Activated T-helper 1 cell treated with anti-CD3 and anti-CD28 coated beads, Interleukin-2, amount 50 U/mL, for 16 hours (primary cell): ENCODE results near the gene ZNF705A.
A peak's percentile ranks its signal among the peaks of the same experiment; 100 is the strongest.
"Not testable (repeated sequence)": the region's sequence is repeated elsewhere in the genome, so short reads cannot be mapped to it uniquely, and the experiment has no call there.

Experiments
- DNase-seq, 2 donors: peaks; one replicate each; pipeline ENCODE4 v3.0.0-alpha.2; 2020; ENCODE audit warnings: low read depth in 1 of 2, low spot score in 1 of 2

ZNF705A gene

DNA sequence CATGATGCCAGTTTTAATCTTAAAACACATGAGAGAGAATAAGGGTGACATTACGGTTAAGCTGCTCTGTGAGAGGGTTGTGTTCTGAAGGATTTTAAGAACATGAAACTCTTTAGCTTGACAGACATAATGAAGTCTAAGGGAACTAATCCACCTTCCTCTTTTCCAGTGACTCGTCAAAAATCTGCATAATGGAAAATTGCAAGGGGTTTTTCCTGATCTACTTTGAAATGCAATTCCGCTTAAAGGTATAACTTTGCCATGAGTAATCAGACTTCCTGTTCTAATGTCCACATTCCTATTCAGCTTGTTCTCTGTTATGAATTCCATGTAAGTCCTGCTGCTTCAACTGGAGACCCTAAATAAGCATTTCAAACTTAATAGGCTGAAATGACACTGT is at the start of gene ZNF705A:
Gene ZNF705A (plus strand): TSS at position 171 of the 400 bp plus-strand sequence. CDS start 15,611 bp downstream, outside the sequence.
- no peak for DNase-seq

DNA sequence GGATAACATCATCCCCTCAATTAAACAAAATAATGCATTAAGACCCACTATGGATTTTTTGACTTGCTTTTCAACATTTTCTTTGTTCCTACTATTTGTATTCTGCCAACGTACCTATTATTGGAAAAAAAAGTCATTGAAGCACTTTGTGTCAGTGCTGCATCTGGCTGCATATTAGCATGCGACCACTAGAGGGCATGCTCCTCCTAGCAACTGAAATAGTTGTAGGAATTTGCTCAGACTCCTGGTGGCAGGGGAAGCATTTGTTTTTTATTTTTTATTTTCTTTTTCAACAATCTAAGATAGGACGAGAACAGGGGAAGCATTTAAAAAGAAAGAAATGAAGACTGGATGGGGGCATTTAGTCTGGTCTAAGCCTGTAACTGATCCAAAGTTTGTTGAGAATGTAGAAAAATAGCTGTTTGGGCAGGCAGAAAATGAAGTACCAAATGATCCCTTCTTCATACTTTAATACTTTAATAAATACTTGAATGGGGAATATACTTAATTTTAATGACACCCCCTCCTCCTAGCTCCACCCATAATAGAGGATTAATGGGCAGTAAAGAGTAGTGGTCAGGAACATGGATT is 47.9 kb upstream of the ZNF705A start:
- DNase-seq: peak; percentile 51 to 57

DNA sequence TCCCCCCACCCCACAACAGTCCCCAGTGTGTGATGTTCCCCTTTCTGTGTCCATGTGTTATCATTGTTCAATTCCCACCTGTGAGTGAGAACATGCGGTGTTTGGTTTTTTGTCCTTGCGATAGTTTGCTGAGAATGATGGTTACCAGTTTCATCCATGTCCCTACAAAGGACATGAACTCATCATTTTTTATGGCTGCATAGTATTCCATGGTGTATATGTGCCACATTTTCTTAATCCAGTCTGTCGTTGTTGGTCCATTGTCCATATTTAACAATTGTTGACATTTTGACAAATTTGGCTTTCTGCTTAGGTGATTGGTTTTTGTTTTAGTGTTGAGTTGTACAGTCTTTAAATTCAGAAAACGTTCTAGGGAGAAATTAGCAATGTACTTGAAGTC is 43.7 kb upstream of the ZNF705A start:
- not testable (repeated sequence) for DNase-seq

DNA sequence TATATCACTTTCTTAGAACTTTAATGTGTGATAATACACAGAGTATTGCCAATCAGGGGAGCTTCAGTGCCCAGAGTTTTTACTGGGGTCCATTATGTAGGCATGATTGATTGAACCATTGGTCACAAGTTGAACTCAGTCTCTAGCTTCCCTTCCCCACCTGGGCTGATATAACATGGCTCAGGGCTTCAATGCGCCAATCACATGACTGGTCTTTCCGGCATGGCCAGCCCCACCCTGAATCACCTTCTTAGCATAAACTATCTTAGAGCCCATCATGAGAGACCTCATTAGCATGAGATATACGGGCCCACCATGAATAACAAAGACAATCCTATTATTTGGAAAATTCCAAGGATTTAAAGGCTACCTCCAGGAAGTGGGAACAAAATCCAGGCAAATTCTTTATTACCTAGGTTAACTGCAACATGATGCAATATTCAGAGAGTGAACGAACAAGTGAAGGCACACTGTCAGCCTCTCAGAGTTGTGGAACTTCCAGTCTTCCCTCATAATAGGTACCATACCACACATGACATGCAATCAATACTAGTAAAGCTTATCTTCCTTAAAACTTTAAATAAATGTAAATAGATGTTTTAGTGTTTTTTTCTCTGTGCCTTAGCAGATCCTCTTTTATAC is 36.6 kb upstream of the ZNF705A start:
- no peak for DNase-seq

DNA sequence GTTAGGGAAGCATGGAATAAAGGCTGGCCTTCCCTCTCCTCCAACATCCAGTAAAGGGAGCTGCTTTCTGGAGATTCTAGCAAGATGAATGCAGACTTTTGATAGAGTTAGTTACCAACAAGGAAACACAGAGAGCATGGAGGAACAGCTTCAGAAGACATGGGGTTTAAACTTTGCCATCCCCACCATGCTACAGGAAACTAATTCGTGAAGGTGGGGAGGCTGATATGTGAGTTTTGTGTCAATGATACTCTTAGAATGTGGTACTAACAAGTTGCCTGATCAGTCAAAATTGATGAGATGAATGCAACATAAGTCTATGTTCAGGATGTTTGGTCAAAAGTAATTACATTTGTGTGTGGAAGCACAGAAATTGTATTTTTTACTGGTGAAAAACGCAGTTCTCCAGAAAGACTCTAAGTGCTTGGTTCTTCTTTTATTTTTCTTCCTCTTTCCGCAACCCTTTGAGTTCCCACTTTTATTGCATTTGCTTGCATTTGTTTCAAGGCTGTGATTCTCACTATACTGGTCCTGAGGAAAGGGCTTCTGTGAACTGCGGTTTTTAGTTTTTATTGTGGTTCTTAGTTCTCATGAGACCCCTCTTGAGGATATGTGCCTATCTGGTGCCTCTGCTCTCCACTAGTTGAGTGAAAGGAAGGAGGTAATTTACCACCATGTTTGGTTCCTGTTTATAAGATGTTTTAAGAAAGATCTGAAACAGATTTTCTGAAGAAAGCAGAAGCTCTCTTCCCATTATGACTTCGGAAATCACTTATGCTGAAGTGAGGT is 33.5 kb upstream of the ZNF705A start, which contains the start of gene CLEC4A:
Gene CLEC4A (plus strand): TSS at position 494 of the 789 bp plus-strand sequence. CDS start 262 bp downstream, at position 756.
- DNase-seq: no peak

DNA sequence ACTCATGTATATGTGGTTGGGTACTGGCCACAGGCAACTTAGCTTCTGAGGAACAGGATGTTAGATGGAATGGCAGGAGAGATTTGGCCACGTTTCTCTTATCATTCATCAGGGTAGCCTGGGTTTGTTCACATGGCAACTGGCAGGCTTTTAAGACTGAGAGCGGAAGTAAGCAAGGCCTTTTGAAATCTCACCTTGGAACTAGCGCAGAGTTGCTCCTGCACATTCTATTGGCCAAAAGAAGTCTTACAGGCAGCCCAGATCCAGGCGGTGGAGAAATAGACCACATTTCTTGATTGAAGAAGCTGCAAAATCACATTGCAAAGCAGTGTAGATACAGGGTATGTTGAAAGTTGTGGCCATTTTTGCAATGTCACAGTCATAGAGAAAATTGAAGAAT is 29.7 kb upstream of the ZNF705A start:
- DNase-seq: no peak

DNA sequence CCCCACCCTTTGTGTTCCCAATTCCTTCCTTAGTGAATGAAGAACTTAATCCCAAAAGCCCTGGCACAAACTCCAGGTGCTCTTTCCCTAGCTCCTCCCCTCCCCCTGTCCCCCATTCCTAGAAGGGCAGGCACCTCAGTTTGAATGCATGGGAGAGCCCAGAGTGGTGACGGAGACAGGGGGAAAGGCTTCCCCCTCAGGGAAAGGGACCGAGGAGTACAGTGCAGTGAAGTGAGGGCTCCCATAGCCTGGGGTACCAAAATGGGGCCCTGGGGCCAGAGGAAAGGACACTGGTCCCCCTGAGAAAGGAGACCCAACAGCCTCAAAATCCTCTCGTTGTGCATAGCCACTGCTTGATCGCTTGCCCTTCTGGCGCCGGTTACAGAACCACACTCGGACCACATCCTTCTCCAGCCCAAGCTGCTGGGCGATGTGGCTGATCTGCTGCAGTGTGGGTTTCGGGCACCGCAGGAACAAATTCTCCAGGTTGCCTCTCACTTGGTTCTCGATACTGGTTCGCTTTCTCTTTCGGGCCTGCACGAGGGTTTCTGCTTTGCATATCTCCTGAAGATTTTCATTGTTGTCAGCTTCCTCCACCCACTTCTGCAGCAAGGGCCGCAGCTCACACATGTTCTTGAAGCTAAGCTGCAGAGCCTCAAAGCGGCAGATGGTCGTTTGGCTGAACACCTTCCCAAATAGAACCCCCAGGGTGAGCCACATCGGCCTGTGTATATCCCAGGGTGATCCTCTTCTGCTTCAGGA is 23.0 kb upstream of the ZNF705A start:
- not testable (repeated sequence) for DNase-seq

DNA sequence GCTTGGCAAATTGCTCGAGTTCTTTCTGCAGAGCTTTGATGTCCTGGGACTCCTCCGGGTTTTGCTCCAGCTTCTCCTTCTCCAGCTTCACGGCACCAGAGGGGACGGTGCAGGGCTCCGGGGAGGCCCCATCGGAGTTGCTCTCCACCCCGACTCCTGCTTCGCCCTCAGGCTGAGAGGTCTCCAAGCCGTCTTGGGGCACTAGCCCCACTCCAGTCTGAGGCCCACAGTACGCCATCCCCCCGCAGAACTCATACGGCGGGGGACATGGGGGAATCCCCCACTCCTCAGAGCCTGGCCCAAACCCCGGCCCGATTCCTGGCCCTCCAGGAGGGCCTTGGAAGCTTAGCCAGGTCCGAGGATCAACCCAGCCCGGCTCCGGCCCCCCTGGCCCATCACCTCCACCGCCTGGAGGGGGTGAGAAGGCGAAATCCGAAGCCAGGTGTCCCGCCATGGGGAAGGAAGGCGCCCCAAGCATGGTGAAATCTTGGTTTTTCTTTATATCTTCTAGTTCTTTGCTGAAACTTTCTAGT is 22.4 kb upstream of the ZNF705A start:
- not testable (repeated sequence) for DNase-seq

DNA sequence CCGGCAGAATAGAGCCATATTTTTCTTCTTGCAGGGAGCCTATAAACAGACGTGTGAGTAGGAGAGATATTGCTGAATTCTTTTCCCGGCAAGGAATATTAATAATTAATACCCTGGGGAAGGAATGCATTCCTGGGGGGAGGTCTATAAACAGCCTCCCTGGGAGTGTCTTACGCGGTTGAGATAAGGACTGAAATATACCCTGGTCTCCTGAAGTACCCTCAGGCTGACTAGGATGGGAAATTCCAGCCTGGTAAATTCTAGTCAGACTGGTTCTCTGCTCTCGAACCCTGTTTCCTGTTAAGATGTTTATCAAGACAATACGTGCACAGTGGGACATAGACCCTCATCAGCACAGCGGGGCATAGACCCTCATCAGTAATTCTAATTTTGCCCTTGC is 15.2 kb upstream of the ZNF705A start:
- DNase-seq: not testable (repeated sequence)

DNA sequence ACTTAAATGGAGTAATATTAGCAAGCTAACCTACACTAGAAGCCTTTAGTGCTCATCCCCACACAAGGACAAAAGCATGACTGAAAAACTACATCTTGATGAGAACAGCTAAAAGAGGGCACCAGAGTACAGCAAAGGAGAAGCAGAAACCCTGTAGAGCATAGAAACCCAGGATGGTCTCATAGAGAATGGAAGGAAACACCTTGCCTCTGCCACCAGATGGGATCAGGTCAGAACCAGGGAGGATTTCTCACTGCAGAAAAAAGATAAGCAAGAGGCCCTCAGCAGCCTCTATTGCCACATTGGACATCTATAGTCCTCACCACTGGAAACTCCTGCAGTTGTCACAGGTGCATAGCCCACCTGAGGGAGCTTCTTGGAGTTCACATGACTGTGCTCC is 13.6 kb upstream of the ZNF705A start:
- DNase-seq: no peak

DNA sequence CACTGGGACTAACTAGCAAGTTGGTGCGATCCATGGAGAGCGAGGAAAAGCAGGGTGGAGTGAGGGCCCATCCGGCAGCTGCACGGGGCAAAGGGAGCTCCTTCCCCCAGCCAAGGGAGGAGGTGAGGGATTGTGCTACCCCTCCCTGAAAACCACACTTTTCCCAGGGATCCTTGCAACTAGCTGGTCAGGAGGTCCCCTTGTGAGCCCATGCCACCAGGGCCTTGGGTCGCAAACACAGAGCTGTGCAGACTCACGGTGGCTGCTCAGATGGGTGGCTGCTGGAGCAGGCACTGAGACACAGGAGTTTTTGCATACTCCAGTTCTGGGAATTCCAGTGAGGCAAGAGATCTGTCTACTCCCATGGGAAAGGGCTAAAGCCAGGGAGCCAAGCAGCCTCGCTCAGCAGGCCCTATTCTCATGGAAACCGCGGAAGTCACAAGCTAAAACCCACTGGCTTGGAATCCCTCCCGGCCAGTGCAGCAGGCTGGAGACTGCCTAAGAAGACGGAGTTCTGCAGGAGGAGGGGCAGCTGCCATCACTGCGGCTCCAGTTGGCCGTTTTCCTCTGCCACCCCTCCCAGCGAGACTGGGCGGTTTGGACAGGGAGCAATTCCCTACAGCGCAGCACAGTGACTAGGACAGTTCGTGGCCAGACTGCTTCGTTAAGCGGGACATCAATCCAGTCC is 10.9 kb upstream of the ZNF705A start:
- DNase-seq: no peak

DNA sequence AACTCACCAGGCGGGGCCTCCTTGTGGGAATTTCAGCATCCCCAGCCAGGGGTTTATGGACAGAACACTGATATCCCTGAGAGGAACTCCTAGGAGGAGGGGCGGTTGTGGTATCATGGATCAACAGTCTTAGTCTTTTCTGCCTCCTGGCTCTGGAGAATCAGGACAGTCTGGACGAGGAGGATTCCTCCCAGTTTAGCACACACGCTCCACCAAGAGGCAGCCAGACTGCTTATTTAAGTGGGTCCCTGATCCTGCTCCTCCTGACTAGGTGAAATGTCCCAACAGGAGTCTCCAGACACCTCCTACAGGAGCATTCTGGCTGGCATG is 10.4 kb upstream of the ZNF705A start:
- DNase-seq: no peak

DNA sequence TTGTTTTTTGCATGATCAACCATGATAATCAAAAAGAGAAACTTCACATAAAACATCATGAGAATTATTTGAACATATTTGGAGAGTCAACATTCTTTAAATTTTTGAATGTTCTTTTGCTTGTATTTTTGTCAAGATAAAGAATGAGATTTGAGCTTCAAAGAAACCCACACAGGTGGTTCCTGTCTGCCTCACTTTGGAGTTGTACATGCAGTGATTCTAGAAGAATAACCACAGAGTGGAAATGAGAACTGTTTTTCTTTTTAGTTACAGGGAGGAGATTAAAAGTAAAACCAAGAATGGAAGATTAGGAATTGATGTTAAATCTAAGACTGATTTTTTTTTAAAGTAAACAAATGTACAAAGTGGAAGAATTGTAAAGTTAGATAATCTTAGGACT is 2.3 kb upstream of the ZNF705A start:
- DNase-seq: no peak

DNA sequence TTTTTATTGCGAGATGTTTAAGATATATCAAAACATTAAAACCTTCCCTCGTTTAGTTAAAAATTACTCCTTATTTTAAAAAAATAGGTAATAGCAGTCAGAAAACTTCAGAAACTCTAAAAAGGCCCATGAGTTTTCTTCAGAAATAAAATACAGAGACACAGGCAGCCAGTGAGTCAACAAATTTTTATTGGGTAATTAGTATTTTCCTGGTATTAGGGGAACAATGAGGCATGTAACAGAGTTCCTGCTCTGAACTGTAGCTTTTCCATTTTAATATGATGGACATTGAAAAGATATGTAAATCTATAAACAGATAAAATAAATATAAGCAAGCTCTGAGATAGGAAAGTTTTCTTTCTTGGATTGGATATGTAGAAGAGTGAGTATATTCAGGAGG is 399 bp upstream of the ZNF705A start:
- no peak for DNase-seq

DNA sequence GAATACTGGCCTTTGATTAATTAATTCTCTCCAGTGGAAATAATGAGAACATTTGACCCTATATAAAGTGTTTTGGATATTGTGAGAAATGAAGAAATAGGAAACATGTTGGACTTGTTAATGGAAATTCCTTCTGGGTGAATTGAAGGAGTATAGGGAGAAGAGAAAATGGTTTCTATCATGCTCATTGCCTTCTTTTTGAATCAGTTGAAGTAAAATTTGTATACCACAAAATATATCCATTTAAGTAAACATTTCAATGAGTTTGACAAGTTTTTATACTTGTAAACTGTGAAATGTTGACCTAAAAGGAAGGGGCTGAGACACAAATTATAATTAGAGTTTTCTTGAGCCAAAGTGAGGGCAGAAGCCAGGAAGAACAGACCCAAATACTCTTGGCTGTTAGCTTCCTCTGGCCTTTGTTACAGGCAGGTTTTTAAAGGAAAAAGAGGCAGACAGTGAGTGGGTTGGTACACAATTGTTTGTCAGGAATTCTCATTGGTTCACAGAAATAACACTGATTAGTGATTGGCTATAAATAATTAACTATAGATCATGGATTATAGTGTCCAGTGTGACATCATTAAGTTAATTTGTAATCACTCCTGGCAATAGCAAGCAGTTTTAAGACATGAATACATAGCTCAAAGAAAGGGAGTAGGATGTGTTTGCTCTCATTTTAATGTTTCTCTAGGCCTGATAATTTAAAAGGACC is 826 bp downstream of the ZNF705A start:
- no peak for DNase-seq

DNA sequence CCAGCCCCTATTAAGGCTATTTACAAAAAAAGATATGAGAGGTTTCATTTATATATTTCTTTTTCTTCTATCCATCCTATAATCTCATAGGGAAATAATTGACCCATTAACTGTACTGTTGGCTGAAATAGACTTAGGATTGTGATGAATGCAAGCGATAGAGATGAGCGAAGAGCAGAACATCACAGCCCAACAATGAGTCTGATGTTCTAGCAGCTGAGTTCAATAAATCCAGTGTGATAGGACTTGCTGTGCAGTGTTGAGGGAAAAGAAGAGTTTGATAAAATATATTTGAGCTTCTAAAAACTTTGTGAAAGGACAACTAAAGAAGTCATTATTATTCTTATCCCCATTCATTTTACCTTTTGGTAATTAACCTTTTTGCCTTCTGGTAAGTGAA is 16.1 kb downstream of the ZNF705A start:
- DNase-seq: not testable (repeated sequence)

DNA sequence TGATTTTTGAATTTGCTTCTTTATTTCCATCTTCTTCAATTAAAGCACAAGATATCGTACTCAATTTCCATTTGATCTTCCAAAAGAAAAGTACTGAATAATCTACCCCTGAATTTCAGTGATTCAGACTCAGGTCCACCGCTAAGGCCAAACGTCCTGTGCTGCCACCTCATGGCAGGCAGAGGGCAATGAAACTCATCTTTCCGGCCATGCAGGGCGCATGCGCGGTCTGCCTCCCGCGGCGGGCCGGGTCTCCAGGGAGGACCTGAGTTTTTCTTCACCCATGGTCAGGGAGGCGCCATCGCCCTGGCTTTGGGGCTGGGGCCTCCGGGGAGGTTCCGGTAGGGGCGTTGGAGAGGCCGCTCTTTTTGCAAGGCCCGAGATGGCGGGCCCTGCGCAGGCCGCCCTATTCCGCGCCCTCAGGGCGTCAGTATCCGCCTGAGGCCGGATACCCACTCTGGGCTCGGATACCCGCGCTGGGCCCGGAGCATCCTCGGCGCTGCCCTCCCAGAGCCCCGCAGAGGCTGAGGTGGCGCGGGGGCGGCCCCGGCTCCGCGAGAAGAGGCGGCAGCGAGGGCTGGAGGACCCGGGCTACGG is 23.3 kb downstream of the ZNF705A start:
- peak; percentile 28 to 69 for DNase-seq

DNA sequence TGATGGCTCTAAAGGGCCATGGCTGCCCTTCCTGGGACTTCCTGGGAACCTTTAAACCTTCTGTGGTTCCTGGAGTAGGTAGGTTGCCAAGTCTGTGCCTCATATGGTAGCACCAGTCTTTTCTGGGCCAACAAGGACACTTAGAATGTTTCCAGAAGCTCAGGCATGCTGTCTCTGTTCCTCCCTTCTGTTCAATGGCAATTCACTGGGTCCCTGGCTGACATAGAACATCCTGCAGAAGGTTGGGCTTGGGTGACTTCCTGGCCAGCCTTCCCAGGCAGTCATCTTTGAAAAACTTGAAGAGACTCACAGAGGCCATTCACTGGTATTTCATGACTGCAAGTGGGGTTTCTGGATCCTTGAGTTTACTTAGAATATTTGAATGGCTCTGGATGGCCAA is 24.5 kb downstream of the ZNF705A start:
- DNase-seq: not testable (repeated sequence)

DNA sequence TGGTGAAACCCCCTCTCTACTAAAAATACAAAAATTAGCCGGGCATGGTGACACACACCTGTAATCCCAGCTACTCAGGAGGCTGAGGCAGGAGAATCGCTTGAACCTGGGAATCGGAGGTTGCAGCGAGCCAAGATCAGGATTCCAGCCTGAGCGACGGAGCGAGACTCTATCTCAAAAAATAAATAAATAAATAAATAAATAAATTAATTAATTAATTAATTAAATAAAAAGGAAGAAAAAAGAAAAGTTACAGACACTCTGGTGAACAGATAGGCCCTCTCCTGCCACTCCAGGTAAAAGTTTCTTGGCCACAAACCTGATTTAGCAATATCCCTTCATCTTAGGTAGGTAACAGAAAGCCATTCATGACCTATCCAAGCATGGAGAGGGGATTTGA is 26.1 kb downstream of the ZNF705A start:
- DNase-seq: not testable (repeated sequence)

DNA sequence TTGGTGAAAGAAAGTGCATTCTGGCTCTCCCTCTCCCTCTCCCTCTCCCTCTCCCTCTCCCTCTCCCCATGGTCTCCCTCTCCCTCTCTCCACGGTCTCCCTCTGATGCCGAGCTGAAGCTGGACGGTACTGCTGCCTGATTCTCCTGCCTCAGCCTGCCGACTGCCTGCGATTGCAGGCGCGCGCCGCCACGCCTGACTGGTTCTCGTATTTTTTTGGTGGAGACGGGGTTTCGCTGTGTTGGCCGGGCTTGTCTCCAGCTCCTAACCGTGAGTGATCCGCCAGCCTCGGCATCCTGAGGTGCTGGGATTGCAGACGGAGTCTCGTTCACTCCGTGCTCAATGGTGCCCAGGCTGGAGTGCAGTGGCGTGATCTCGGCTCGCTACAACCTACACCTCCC is 26.5 kb downstream of the ZNF705A start:
- DNase-seq: not testable (repeated sequence)
